Activated T-cell treated with anti-CD3 and anti-CD28 coated beads, Interleukin-2, amount 50 U/mL, for 72 hours (primary cell): Measurements from ENCODE around the gene DTNB. TPM values are rescaled to one million over a fixed set of nuclear protein-coding genes. Genes with fewer than 3 reads are reported as not detected.
A peak's percentile ranks its signal among the peaks of the same experiment; 100 is the strongest.

Experiments used
- ATAC-seq, 2 donors: fragments of 150-1000 bp; cut with Tn5 transposase; replicated peaks in 1 of 2; 2 replicates each; pipeline ENCODE4 v1.10.0; 2021; ENCODE audit warnings: moderate library complexity in 2 of 2, mild to moderate bottlenecking in 1 of 2
- DNase-seq, 2 donors: peaks; one replicate each; pipeline ENCODE4 v3.0.0; 2021 to 2022; ENCODE audit warnings: mixed read lengths in 1 of 2
- H3K27ac Mint-ChIP-seq: one replicate; pipeline ENCODE4 v1.8.0; 2022; ENCODE audit warnings: mild to moderate bottlenecking, moderate library complexity, mixed read lengths
- H3K27me3 Mint-ChIP-seq: one replicate; pipeline ENCODE4 v1.8.0; 2022; ENCODE audit warnings: low read depth, mixed read lengths
- H3K36me3 Mint-ChIP-seq, 2 donors: one replicate each; pipeline ENCODE4 v1.8.0; 2022; ENCODE audit warnings: mixed read lengths in 2 of 2, mild to moderate bottlenecking in 1 of 2; ENCODE audit not compliant: insufficient read depth in 2 of 2
- H3K4me1 Mint-ChIP-seq: one replicate; pipeline ENCODE4 v1.8.0; 2022; ENCODE audit warnings: low read depth, mixed read lengths
- H3K4me3 Mint-ChIP-seq, 2 donors: one replicate each; pipeline ENCODE4 v1.8.0; 2022; ENCODE audit warnings: mild to moderate bottlenecking in 2 of 2, mixed read lengths in 2 of 2, moderate library complexity in 2 of 2
- H3K9me3 Mint-ChIP-seq, 2 donors: one replicate each; pipeline ENCODE4 v1.8.0; 2022; ENCODE audit warnings: mixed read lengths in 2 of 2
- total RNA-seq, 2 donors: library from RNA; stranded (reverse); gene quantifications; one replicate each; pipeline ENCODE4 v1.2.3, GENCODE V29; 2022

The DTNB gene
- total RNA-seq, 2 donors from 2014 or later = 29.7 to 31.2 TPM

GRCh38 chr2:25491003-25491696 lies 182.2 kb downstream of the DTNB start:
- no peak overlapping the region for H3K4me3 Mint-ChIP-seq
- no peak overlapping the region for H3K27ac Mint-ChIP-seq
- H3K9me3 Mint-ChIP-seq = no peaks in the 10 kb centered on the region
- ATAC-seq (no peak), DNase-seq (no peak)
- H3K27me3 Mint-ChIP-seq = no peaks in the 10 kb centered on the region
- no peaks in the 10 kb centered on the region for H3K36me3 Mint-ChIP-seq
- peaks cover 7% of the 10 kb centered on the region for H3K4me1 Mint-ChIP-seq

GRCh38 chr2:25490217-25490616 lies 183.2 kb downstream of the DTNB start:
- Mint-ChIP-seq H3K9me3 (no peaks in the 10 kb centered on the region), H3K27me3 (no peaks in the 10 kb centered on the region), H3K27ac (peak overlapping the region; percentile 55), H3K36me3 (no peaks in the 10 kb centered on the region), H3K4me3 (no peak overlapping the region), H3K4me1 (peaks cover 7% of the 10 kb centered on the region)
- ATAC-seq (no peak), DNase-seq (no peak)

GRCh38 chr2:25489631-25490030 lies 183.7 kb downstream of the DTNB start:
- H3K4me3 Mint-ChIP-seq = no peak overlapping the region
- ATAC-seq (no peak), DNase-seq (no peak)
- H3K27ac Mint-ChIP-seq = no peak overlapping the region
- no peaks in the 10 kb centered on the region for H3K9me3 Mint-ChIP-seq
- H3K36me3 Mint-ChIP-seq = no peaks in the 10 kb centered on the region
- no peaks in the 10 kb centered on the region for H3K27me3 Mint-ChIP-seq
- H3K4me1 Mint-ChIP-seq = peaks cover 7% of the 10 kb centered on the region

- Mint-ChIP-seq H3K9me3 (no peaks in the 10 kb centered on the region), H3K27me3 (no peaks in the 10 kb centered on the region), H3K4me3 (no peak overlapping the region), H3K4me1 (peaks cover 6% of the 10 kb centered on the region), H3K36me3 (no peaks in the 10 kb centered on the region), H3K27ac (no peak overlapping the region)
- DNase-seq = no peak
- no peak for ATAC-seq
Observed at GRCh38 chr2:25483607-25484266, 189.6 kb downstream of the DTNB start.

GRCh38 chr2:25482341-25482740 lies 191.0 kb downstream of the DTNB start:
- H3K27ac Mint-ChIP-seq = peak overlapping the region; percentile 87
- peaks cover 0 to 2% of the 10 kb centered on the region in 2 donors for H3K36me3 Mint-ChIP-seq
- no peaks in the 10 kb centered on the region for H3K27me3 Mint-ChIP-seq
- no peaks in the 10 kb centered on the region for H3K9me3 Mint-ChIP-seq
- ATAC-seq = no peak
- no peak for DNase-seq
- H3K4me3 Mint-ChIP-seq = no peak overlapping the region
- H3K4me1 Mint-ChIP-seq = peaks cover 6% of the 10 kb centered on the region

- DNase-seq (no peak), ATAC-seq (no peak)
- Mint-ChIP-seq H3K4me3 (no peak overlapping the region), H3K36me3 (peaks cover 0 to 2% of the 10 kb centered on the region in 2 donors), H3K27ac (peak overlapping the region; percentile 77), H3K27me3 (no peaks in the 10 kb centered on the region), H3K4me1 (peaks cover 6% of the 10 kb centered on the region), H3K9me3 (no peaks in the 10 kb centered on the region)
Observed at GRCh38 chr2:25481381-25482300, 191.7 kb downstream of the DTNB start.

- no peaks in the 10 kb centered on the region for H3K27me3 Mint-ChIP-seq
- ATAC-seq = peak in 1 of 2 donors; percentile 30
- peaks cover 4 to 5% of the 10 kb centered on the region in 2 donors for H3K36me3 Mint-ChIP-seq
- H3K9me3 Mint-ChIP-seq = peaks cover 0 to 1% of the 10 kb centered on the region in 2 donors
- peak overlapping the region in 1 of 2 donors; percentile 24 for H3K4me3 Mint-ChIP-seq
- H3K4me1 Mint-ChIP-seq = peaks cover 6% of the 10 kb centered on the region
- H3K27ac Mint-ChIP-seq = peak overlapping the region; percentile 76
- no peak for DNase-seq
Observed at GRCh38 chr2:25480561-25480960, 192.8 kb downstream of the DTNB start.

GRCh38 chr2:25479761-25480160 lies 193.6 kb downstream of the DTNB start:
- ATAC-seq = no peak
- H3K27ac Mint-ChIP-seq = no peak overlapping the region
- peaks cover 6% of the 10 kb centered on the region for H3K4me1 Mint-ChIP-seq
- no peak for DNase-seq
- H3K36me3 Mint-ChIP-seq = peaks cover 9 to 11% of the 10 kb centered on the region in 2 donors
- no peak overlapping the region for H3K4me3 Mint-ChIP-seq
- peaks cover 0 to 6% of the 10 kb centered on the region in 2 donors for H3K9me3 Mint-ChIP-seq
- H3K27me3 Mint-ChIP-seq = no peaks in the 10 kb centered on the region

GRCh38 chr2:25478736-25479135 lies 194.6 kb downstream of the DTNB start:
- Mint-ChIP-seq H3K4me1 (peaks cover 5% of the 10 kb centered on the region), H3K36me3 (peaks cover 9 to 11% of the 10 kb centered on the region in 2 donors), H3K9me3 (peaks cover 0 to 7% of the 10 kb centered on the region in 2 donors)

GRCh38 chr2:25473758-25474340 lies 199.5 kb downstream of the DTNB start:
- H3K4me1 Mint-ChIP-seq = no peaks in the 10 kb centered on the region
- H3K36me3 Mint-ChIP-seq = peaks cover 9 to 11% of the 10 kb centered on the region in 2 donors
- no peak overlapping the region for H3K4me3 Mint-ChIP-seq
- peaks cover 0 to 7% of the 10 kb centered on the region in 2 donors for H3K9me3 Mint-ChIP-seq
- DNase-seq (no peak), ATAC-seq (no peak)
- H3K27me3 Mint-ChIP-seq = no peaks in the 10 kb centered on the region
- no peak overlapping the region for H3K27ac Mint-ChIP-seq

More at GRCh38 chr2:25478736-25479135, 194.6 kb downstream of the DTNB start:
- Mint-ChIP-seq H3K27ac (no peak overlapping the region), H3K4me3 (no peak overlapping the region), H3K27me3 (no peaks in the 10 kb centered on the region)
- no peak for ATAC-seq
- no peak for DNase-seq

- Mint-ChIP-seq H3K27me3 (no peaks in the 10 kb centered on the region), H3K4me1 (no peaks in the 10 kb centered on the region), H3K36me3 (peaks cover 7 to 11% of the 10 kb centered on the region in 2 donors), H3K9me3 (peaks cover 0 to 7% of the 10 kb centered on the region in 2 donors), H3K27ac (no peak overlapping the region), H3K4me3 (no peak overlapping the region)
- no peak for DNase-seq
- no peak for ATAC-seq
Observed at GRCh38 chr2:25473131-25473530, 200.2 kb downstream of the DTNB start.

- DNase-seq (no peak), ATAC-seq (no peak)
- Mint-ChIP-seq H3K27me3 (no peaks in the 10 kb centered on the region), H3K27ac (no peak overlapping the region), H3K4me3 (no peak overlapping the region), H3K4me1 (no peaks in the 10 kb centered on the region), H3K9me3 (peaks cover 0 to 6% of the 10 kb centered on the region in 2 donors), H3K36me3 (peaks cover 5 to 9% of the 10 kb centered on the region in 2 donors)
Observed at GRCh38 chr2:25470806-25471205, 202.6 kb downstream of the DTNB start.
